T-cell (primary cell): ENCODE measurements around the gene SHF. TPM values are rescaled to one million over a fixed set of nuclear protein-coding genes. Genes with fewer than 3 reads are reported as not detected.

Experiments
- ATAC-seq, 4 experiments: fragments of 200-7000 bp in 3 of 4; fragments of 150-1000 bp in 1 of 4; cut with Tn5 transposase; replicated peaks in 1 of 4; 1 replicate in 3 of 4; 2 replicates in 1 of 4; pipeline ENCODE4 v1.10.0; 2021; ENCODE audit warnings: moderate library complexity in 3 of 4, mild to moderate bottlenecking in 2 of 4, moderate number of reproducible peaks in 1 of 4
- CTCF ChIA-PET, 2 donors: fragments of 300-600 bp; sonication (Branson Sonifier 250); formaldehyde crosslinking; loops; one replicate each; lab custom pipeline; 2022; ENCODE audit warnings: antibody characterized with exemption in 2 of 2; lab: Charles Lee
- POLR2A ChIA-PET, 2 donors: fragments of 300-600 bp; sonication (Branson Sonifier 250); formaldehyde crosslinking; loops; one replicate each; lab custom pipeline; 2022; ENCODE audit warnings: antibody characterized with exemption in 2 of 2; lab: Charles Lee
- DNase-seq, 35 experiments: peaks; one replicate each; pipeline versions ENCODE4 v3.0.0 to v3.0.0-alpha.2; 2013 to 2023
- H3K27ac ChIP-seq: one replicate; pipeline ENCODE4 v1.5.1; 2013; ENCODE audit warnings: low read length
- H3K27me3 ChIP-seq, 2 experiments: replicated peaks in 1 of 2; 1 replicate in 1 of 2; 2 replicates in 1 of 2; pipeline versions ENCODE4 v1.6.1 to v1.7.0; 2013; ENCODE audit warnings: low read length in 1 of 2, mixed read lengths in 1 of 2; ENCODE audit not compliant: control insufficient read depth in 2 of 2, insufficient read depth in 2 of 2; ENCODE audit errors: extremely low read depth in 1 of 2
- H3K36me3 ChIP-seq, 2 donors: 1 replicate in 1 of 2; 2 replicates in 1 of 2; pipeline versions ENCODE4 v1.6.1 to v1.7.0; 2013; ENCODE audit warnings: low read length in 1 of 2; ENCODE audit not compliant: control insufficient read depth in 2 of 2, insufficient read depth in 1 of 2; ENCODE audit errors: extremely low read depth in 1 of 2
- H3K4me1 ChIP-seq, 2 experiments: 1 replicate in 1 of 2; 2 replicates in 1 of 2; pipeline versions ENCODE4 v1.6.1 to v1.7.0; 2013; ENCODE audit warnings: low read length in 2 of 2, mixed read lengths in 1 of 2; ENCODE audit not compliant: insufficient read depth in 2 of 2, control insufficient read depth in 1 of 2; ENCODE audit errors: extremely low read depth in 1 of 2
- H3K4me3 ChIP-seq, 2 donors: 1 replicate in 1 of 2; 2 replicates in 1 of 2; pipeline versions ENCODE4 v1.5.1 to v1.7.0; 2013; ENCODE audit warnings: mild to moderate bottlenecking in 2 of 2, low read length in 1 of 2, moderate library complexity in 1 of 2; ENCODE audit not compliant: control insufficient read depth in 1 of 2; ENCODE audit errors: extremely low read depth in 1 of 2
- H3K9me3 ChIP-seq: 2 replicates; pipeline ENCODE4 v1.7.0; 2013
- H3K27ac Mint-ChIP-seq, 2 donors: one replicate each; pipeline ENCODE4 v1.8.0; 2020 to 2021; ENCODE audit warnings: mild to moderate bottlenecking in 2 of 2, mixed read lengths in 2 of 2
- H3K27me3 Mint-ChIP-seq, 2 donors: one replicate each; pipeline ENCODE4 v1.8.0; 2021 to 2022; ENCODE audit warnings: mixed read lengths in 2 of 2
- H3K36me3 Mint-ChIP-seq: one replicate; pipeline ENCODE4 v1.8.0; 2021; ENCODE audit warnings: mixed read lengths
- H3K4me1 Mint-ChIP-seq, 3 donors: one replicate each; pipeline ENCODE4 v1.8.0; 2020 to 2022; ENCODE audit warnings: mixed read lengths in 3 of 3, mild to moderate bottlenecking in 1 of 3
- H3K4me3 Mint-ChIP-seq, 3 donors: one replicate each; pipeline ENCODE4 v1.8.0; 2020 to 2022; ENCODE audit warnings: mild to moderate bottlenecking in 3 of 3, mixed read lengths in 3 of 3, moderate library complexity in 3 of 3
- H3K9me3 Mint-ChIP-seq, 3 donors: one replicate each; pipeline ENCODE4 v1.8.0; 2020 to 2022; ENCODE audit warnings: mixed read lengths in 3 of 3
- WGBS: methylation state at CpG from one replicate; pipeline ENCODE4 v1.1.5; 2013; ENCODE audit warnings: missing lambda C conversion rate; ENCODE audit not compliant: insufficient coverage; 5-methylcytosine and 5-hydroxymethylcytosine counted together
- total RNA-seq, 35 experiments: library from RNA in 6 of 35; stranded (reverse) in 6 of 35; fragments of 120-200 nt in 1 of 35; gene quantifications; one replicate each; pipeline versions ENCODE4 v1.2.1 to v1.2.4 and lab custom pipeline; 2013 to 2026

SHF gene
- total RNA-seq, 5 donors from 2014 or later (not counting 1 experiment from before 2014, with no cell fraction given): 5.1 to 6.5 (median 5.6) TPM

GRCh38 chr15:45134682-45135604, 52.8 kb downstream of the SHF start:
- 10% methylated on average over 45 of the region's 57 CpGs for WGBS
- H3K9me3 Mint-ChIP-seq: no peaks in the 10 kb centered on the region
- ATAC-seq (peak; percentile 55 to 82 (median 66)), DNase-seq (peak in 4 of 35 experiments; percentile 22 to 46 (median 30))
- peak overlapping the region; percentile 47 to 73 (median 64) for H3K4me3 Mint-ChIP-seq
- H3K36me3 Mint-ChIP-seq: no peaks in the 10 kb centered on the region
- Histone ChIP-seq H3K4me1 (peaks cover 0 to 20% of the 10 kb centered on the region in 2 experiments), H3K27me3 (peaks cover 9 to 62% of the 10 kb centered on the region in 2 experiments), H3K27ac (no peak overlapping the region), H3K36me3 (no peaks in the 10 kb centered on the region), H3K9me3 (no peaks in the 10 kb centered on the region), H3K4me3 (peak overlapping the region in 1 of 2 donors; percentile 27)
- H3K4me1 Mint-ChIP-seq: peaks cover 14 to 22% (median 17%) of the 10 kb centered on the region in 3 donors
- ChIA-PET CTCF (no interaction called here), POLR2A (no interaction called here)
- H3K27ac Mint-ChIP-seq: no peak overlapping the region
- peaks cover 37 to 58% of the 10 kb centered on the region in 2 donors for H3K27me3 Mint-ChIP-seq

- Histone ChIP-seq H3K4me1 (peaks cover 0 to 28% of the 10 kb centered on the region in 2 experiments), H3K27ac (no peak overlapping the region), H3K9me3 (no peaks in the 10 kb centered on the region), H3K4me3 (no peak overlapping the region), H3K36me3 (no peaks in the 10 kb centered on the region), H3K27me3 (peaks cover 9 to 71% of the 10 kb centered on the region in 2 experiments)
- Mint-ChIP-seq H3K9me3 (no peaks in the 10 kb centered on the region), H3K4me3 (peak overlapping the region in 1 of 3 donors; percentile 73), H3K27ac (no peak overlapping the region), H3K27me3 (peaks cover 38 to 60% of the 10 kb centered on the region in 2 donors), H3K4me1 (peaks cover 15 to 22% (median 17%) of the 10 kb centered on the region in 3 donors), H3K36me3 (no peaks in the 10 kb centered on the region)
- ChIA-PET CTCF (no interaction called here), POLR2A (no interaction called here)
- no peak for DNase-seq
- WGBS: 95% methylated on average over 3 of the region's 7 CpGs
- ATAC-seq: no peak
These were observed 53.7 kb downstream of the SHF start for GRCh38 chr15:45134046-45134445.

GRCh38 chr15:45133561-45133920, 54.2 kb downstream of the SHF start:
- ChIA-PET CTCF (no interaction called here), POLR2A (no interaction called here)
- no peaks in the 10 kb centered on the region for H3K9me3 Mint-ChIP-seq
- H3K27ac Mint-ChIP-seq: peak overlapping the region in 1 of 2 donors; percentile 43
- peaks cover 43 to 65% of the 10 kb centered on the region in 2 donors for H3K27me3 Mint-ChIP-seq
- H3K36me3 Mint-ChIP-seq: no peaks in the 10 kb centered on the region
- no peaks in the 10 kb centered on the region for H3K36me3 ChIP-seq
- peaks cover 10 to 76% of the 10 kb centered on the region in 2 experiments for H3K27me3 ChIP-seq
- no peak overlapping the region for H3K4me3 Mint-ChIP-seq
- H3K9me3 ChIP-seq: no peaks in the 10 kb centered on the region
- ATAC-seq (no peak), DNase-seq (no peak)
- 70% methylated on average over 3 of the region's 5 CpGs for WGBS
- H3K4me1 ChIP-seq: peaks cover 0 to 31% of the 10 kb centered on the region in 2 experiments
- peaks cover 17 to 26% (median 19%) of the 10 kb centered on the region in 3 donors for H3K4me1 Mint-ChIP-seq
- no peak overlapping the region for H3K27ac ChIP-seq
- H3K4me3 ChIP-seq: no peak overlapping the region

GRCh38 chr15:45132844-45133560, 54.8 kb downstream of the SHF start:
- H3K27ac Mint-ChIP-seq: no peak overlapping the region
- POLR2A ChIA-PET: interaction anchor here in 1 of 2 donors (0.6 kb wide), 1 partner anchor 26 kb away, joined by 4 read pairs; no protein-coding TSS in a partner anchor
- H3K9me3 ChIP-seq: no peaks in the 10 kb centered on the region
- CTCF ChIA-PET: no interaction called here
- H3K4me1 ChIP-seq: peaks cover 0 to 31% of the 10 kb centered on the region in 2 experiments
- H3K36me3 Mint-ChIP-seq: no peaks in the 10 kb centered on the region
- H3K4me1 Mint-ChIP-seq: peaks cover 17 to 28% (median 19%) of the 10 kb centered on the region in 3 donors
- no peak for DNase-seq
- H3K27ac ChIP-seq: no peak overlapping the region
- H3K36me3 ChIP-seq: no peaks in the 10 kb centered on the region
- WGBS: no CpG with 5 or more reads among the region's 3 CpGs
- H3K4me3 ChIP-seq: no peak overlapping the region
- H3K27me3 Mint-ChIP-seq: peaks cover 48 to 68% of the 10 kb centered on the region in 2 donors
- no peaks in the 10 kb centered on the region for H3K9me3 Mint-ChIP-seq
- ATAC-seq: no peak
- no peak overlapping the region for H3K4me3 Mint-ChIP-seq
- H3K27me3 ChIP-seq: peaks cover 14 to 75% of the 10 kb centered on the region in 2 experiments

- Mint-ChIP-seq H3K4me1 (peaks cover 16 to 25% (median 19%) of the 10 kb centered on the region in 3 donors), H3K27ac (no peak overlapping the region), H3K27me3 (peaks cover 54 to 70% of the 10 kb centered on the region in 2 donors), H3K4me3 (no peak overlapping the region), H3K9me3 (no peaks in the 10 kb centered on the region), H3K36me3 (no peaks in the 10 kb centered on the region)
- peaks cover 0 to 30% of the 10 kb centered on the region in 2 experiments for H3K4me1 ChIP-seq
- CTCF ChIA-PET: no interaction called here
- H3K36me3 ChIP-seq: no peaks in the 10 kb centered on the region
- peaks cover 19 to 70% of the 10 kb centered on the region in 2 experiments for H3K27me3 ChIP-seq
- WGBS: 84% methylated on average over 3 of the region's 3 CpGs
- no peaks in the 10 kb centered on the region for H3K9me3 ChIP-seq
- no peak overlapping the region for H3K27ac ChIP-seq
- H3K4me3 ChIP-seq: no peak overlapping the region
- no peak for DNase-seq
- ATAC-seq: no peak
- POLR2A ChIA-PET: no interaction called here
These were observed 56.3 kb downstream of the SHF start for GRCh38 chr15:45131510-45131909.
